HG03457 (cell line): ENCODE results near the gene SUSD3.

Experiments used
- ATAC-seq: cut with Tn5 transposase; IDR thresholded peaks from one replicate; pipeline ENCODE4 v1.9.1; 2021; ENCODE audit warnings: moderate number of reproducible peaks; ENCODE audit not compliant: unreplicated experiment

The SUSD3 gene

GRCh38 chr9:93121316-93122241 is 63.1 kb downstream of the SUSD3 start:
- no peak for ATAC-seq

- ATAC-seq, result no peak
Observed at GRCh38 chr9:93122721-93123221, 64.3 kb downstream of the SUSD3 start.

GRCh38 chr9:93123561-93124283 is 65.2 kb downstream of the SUSD3 start:
- ATAC-seq, result no peak

- no peak for ATAC-seq
Observed at GRCh38 chr9:93124793-93125192, 66.3 kb downstream of the SUSD3 start.

GRCh38 chr9:93125331-93125894 is 66.9 kb downstream of the SUSD3 start:
- no peak for ATAC-seq

GRCh38 chr9:93126151-93126781 is 67.8 kb downstream of the SUSD3 start:
- no peak for ATAC-seq

- no peak for ATAC-seq
Observed at GRCh38 chr9:93126825-93127368, 68.4 kb downstream of the SUSD3 start.

- ATAC-seq, result no peak
Observed at GRCh38 chr9:93127395-93127911, 69.0 kb downstream of the SUSD3 start.

- no peak for ATAC-seq
Observed at GRCh38 chr9:93128011-93128714, 69.7 kb downstream of the SUSD3 start.

- ATAC-seq, result no peak
Observed at GRCh38 chr9:93128715-93129224, 70.3 kb downstream of the SUSD3 start.

- ATAC-seq, result no peak
Observed at GRCh38 chr9:93129286-93129685, 70.8 kb downstream of the SUSD3 start.

- no peak for ATAC-seq
Observed at GRCh38 chr9:93129691-93130500, 71.4 kb downstream of the SUSD3 start.

GRCh38 chr9:93130861-93131481 is 72.5 kb downstream of the SUSD3 start:
- no peak for ATAC-seq

- ATAC-seq, result no peak
Observed at GRCh38 chr9:93131599-93132286, 73.2 kb downstream of the SUSD3 start.

- no peak for ATAC-seq
Observed at GRCh38 chr9:93132287-93132927, 73.9 kb downstream of the SUSD3 start.

- ATAC-seq, result no peak
Observed at GRCh38 chr9:93132946-93133680, 74.6 kb downstream of the SUSD3 start.

GRCh38 chr9:93133681-93134014 is 75.1 kb downstream of the SUSD3 start:
- no peak for ATAC-seq
